Measurements from ENCODE around the gene SALL2.
"Not testable (repeated sequence)": the region's sequence is repeated elsewhere in the genome, so short reads cannot be mapped to it uniquely, and the experiment has no call there.

DNA sequence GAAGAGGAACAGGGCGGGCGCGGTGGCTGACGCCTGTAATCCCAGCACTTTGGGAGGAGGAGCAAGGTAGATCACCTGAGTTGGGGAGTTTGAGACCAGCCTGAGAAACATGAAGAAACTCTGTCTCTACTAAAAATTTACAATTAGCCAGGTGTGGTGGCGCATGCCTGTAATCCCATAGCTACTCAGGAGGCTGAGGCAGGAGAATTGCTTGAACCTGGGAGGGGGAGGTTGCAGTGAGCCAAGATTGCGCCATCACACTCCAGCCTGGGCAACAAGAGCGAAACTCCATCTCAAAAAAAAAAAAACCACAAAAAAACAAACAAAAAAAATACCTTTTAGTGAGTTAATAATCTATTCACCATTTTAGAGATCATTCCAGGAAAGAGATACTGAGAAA is 18.4 kb upstream of the SALL2 start:
- TF ChIP-seq, protein P1, sequence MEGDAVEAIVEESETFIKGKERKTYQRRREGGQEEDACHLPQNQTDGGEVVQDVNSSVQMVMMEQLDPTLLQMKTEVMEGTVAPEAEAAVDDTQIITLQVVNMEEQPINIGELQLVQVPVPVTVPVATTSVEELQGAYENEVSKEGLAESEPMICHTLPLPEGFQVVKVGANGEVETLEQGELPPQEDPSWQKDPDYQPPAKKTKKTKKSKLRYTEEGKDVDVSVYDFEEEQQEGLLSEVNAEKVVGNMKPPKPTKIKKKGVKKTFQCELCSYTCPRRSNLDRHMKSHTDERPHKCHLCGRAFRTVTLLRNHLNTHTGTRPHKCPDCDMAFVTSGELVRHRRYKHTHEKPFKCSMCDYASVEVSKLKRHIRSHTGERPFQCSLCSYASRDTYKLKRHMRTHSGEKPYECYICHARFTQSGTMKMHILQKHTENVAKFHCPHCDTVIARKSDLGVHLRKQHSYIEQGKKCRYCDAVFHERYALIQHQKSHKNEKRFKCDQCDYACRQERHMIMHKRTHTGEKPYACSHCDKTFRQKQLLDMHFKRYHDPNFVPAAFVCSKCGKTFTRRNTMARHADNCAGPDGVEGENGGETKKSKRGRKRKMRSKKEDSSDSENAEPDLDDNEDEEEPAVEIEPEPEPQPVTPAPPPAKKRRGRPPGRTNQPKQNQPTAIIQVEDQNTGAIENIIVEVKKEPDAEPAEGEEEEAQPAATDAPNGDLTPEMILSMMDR (IDR thresholded peaks at IDR 0.05; ENCODE audit: poor library complexity): not testable (repeated sequence)
- not testable (repeated sequence) for TF ChIP-seq EZH2 (IDR thresholded peaks at IDR 0.05; ENCODE audit: borderline replicate concordance); EZH2phosphoT487 (IDR thresholded peaks at IDR 0.05; ENCODE audit: low read depth, severe bottlenecking, unreplicated experiment)

Data from hepatocyte (in vitro differentiated cells).